LNCAP (cell line): ENCODE results near the gene SHPK.

Source experiments
- CTCF ChIP-seq: fragments of 450-650 bp; IDR thresholded peaks from 2 replicates; pipeline ENCODE4 v1.5.1; 2017; ENCODE audit warnings: mild to moderate bottlenecking

The SHPK gene

DNA sequence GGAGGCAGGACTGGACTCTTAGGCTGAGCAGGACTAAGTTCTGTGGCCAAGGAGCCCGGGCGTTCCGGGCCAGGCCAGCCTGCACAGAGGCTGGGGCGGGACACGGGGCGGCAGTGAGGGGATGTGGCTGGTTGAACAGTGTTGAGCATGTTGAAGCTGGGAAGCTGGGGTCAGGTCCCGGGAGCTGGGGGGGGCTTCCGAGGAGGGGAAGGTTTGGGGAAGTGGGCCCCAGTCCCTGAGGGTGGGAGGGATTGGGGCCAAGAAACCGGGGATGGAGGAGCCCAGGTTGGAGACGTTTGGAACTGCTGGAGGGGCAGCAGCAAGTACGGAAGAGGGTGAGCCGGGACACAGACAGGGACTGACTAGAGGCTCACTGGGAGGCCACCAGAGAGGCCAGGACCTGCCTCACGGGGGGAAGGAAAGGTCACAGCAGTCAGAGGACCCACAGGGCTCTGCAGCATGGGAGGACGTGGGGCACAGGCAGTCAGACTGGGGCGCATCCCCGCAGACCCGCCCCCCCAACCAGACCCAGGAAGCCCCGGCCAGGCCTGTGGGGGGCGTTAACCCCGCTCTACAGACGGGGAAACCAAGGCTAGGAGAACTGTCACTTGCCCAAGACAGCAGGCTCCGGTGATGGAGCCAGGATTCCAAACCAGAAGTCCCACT is 22.9 kb upstream of the SHPK start:
- TF ChIP-seq CTCF, result no peak

DNA sequence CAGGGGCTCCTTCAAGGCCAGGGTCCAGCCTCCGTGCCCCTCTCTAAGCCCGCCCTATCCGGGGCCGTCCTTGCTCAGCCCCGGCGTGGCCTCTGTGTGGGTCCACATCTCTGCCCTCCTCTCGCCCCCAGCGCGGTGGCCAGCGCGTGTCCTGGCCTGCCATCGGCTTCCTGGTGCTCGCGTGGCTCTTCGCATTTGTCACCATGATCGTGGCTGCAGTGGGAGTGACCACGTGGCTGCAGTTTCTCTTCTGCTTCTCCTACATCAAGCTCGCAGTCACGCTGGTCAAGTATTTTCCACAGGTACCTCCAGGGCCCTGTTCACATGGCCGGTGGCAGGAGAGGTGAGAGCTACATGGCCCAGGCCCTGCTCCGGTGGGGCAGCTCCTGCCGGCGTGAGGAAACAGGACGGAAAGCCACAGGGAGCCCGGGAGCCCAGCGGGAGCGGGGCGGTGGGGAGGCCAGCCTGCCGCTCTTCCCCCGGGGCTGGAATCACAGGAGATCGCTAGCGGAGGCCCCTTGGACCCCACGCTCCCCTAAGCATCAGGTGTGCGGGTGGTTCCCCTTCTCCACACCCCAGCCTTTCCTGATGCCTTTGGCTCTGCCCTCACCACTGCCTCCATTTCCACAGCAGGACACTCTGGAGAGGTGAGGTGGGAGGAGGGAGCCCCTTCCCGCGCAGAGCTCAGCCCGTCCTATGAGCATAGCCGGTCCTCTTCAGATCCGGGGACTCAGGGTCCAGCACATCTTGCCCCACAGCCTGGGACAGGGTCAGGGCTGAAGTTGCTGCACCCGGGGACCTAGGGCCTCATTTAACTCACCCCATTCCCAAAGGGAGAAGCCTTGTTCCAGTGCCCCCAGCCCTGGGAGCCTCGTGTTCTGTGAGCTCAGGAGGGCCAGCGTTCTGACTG is 22.1 kb upstream of the SHPK start:
- TF ChIP-seq CTCF, result no peak

- TF ChIP-seq CTCF, result no peak
Observed at GRCh38 chr17:3657588-3657869, 21.5 kb upstream of the SHPK start.

DNA sequence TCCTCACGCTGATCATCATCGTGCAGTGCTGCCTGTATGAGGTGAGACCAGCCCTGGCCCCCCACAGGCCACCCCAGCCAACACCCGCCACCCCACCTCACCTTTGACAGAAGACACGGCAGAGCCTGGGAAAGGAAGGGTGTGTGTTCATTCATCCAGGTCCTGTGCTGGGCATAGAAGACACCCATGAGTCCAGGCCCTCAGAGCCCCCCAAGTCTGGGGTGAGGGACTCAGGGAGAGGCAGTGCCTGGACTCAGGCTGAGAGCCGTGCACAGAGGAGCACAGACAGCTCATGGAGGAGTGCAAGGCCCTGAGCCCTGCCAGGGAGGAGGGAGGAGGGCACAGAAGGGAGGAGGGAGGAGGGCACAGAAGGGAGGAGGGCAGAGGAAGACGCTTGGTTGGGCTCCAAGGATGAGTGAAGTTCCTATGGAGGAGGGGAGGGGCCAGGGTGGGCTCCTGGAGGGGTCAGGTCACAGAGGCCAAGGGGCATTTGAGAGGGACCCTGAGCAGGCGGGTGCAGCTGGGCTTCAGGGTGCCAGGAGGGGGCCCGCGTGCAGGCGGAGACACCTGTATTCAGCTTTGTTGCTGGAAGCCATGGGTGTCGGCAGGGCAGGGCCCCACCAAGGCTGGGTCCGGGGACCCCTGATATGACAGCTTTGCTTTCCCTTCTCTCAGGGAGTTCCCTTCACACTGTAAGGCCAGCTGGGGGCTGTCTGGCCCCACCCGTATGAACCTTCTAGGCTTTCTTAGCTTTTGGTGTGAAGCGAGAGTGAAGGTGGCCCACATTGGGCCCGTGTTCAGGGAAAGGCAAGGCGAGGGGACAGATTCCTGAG is 20.9 kb upstream of the SHPK start:
- TF ChIP-seq CTCF, result no peak

GRCh38 chr17:3656353-3656752 is 20.3 kb upstream of the SHPK start:
- no peak for TF ChIP-seq CTCF

DNA sequence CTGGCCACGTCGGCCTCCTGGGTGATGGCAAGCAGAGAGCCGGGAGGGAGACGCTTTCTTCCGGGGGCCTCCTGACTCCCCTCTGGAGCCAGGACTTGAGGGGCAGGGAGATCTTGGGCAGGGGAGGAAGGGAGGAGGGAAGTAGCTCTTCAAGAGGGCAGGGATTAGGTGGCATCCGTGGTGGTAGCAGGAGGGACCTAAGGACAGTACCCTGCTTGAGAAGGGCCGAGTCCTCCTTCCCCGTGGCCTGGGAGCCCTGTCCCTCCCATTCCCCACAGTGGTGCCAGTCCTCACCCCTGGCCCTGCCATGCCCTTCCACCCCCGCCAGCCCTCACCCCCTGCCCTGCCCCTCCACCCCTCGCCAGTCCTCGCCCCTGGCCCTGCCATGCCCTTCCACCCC is 19.7 kb upstream of the SHPK start:
- TF ChIP-seq CTCF, result no peak

GRCh38 chr17:3647769-3648555 is 11.9 kb upstream of the SHPK start:
- TF ChIP-seq CTCF, result peak; percentile 69
